Measurements from ENCODE around the gene MOB3B. TPM values are rescaled to one million over a fixed set of nuclear protein-coding genes. Genes with fewer than 3 reads are reported as not detected.

MOB3B gene
- polyA plus RNA-seq, 2 of the 4 experiments (the other 2 are of a cell fraction): 6.0 to 6.4 TPM

- ChIA-PET POLR2A (no interaction called here), CTCF (interaction anchor here (0.8 to 3.4 kb wide), 5 partner anchors 8 to 100 kb away, joined by 3 to 20 read pairs (median 3); partner anchors contain the start of gene MOB3B)
- TF ChIP-seq, protein P1, sequence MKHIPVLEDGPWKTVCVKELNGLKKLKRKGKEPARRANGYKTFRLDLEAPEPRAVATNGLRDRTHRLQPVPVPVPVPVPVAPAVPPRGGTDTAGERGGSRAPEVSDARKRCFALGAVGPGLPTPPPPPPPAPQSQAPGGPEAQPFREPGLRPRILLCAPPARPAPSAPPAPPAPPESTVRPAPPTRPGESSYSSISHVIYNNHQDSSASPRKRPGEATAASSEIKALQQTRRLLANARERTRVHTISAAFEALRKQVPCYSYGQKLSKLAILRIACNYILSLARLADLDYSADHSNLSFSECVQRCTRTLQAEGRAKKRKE (CRISPR knock-in tag; IDR thresholded peaks at IDR 0.05; ENCODE audit: low read depth): no peak
- TF ChIP-seq FOSL2 (IDR thresholded peaks at IDR 0.05): no peak
- TF ChIP-seq FOSL2 (CRISPR knock-in tag; IDR thresholded peaks at IDR 0.05): no peak
- no peak for TF ChIP-seq KDM1A (IDR thresholded peaks at IDR 0.05; ENCODE audit: low read depth)
- no peak for TF ChIP-seq CHD2 (IDR thresholded peaks at IDR 0.05; ENCODE audit: low read length, partially characterized antibody)
- TF ChIP-seq BHLHE40 (IDR thresholded peaks at IDR 0.05; ENCODE audit: low read depth, low read length): no peak
- Histone ChIP-seq H3K27ac (peak overlapping the region; percentile 55 to 74; a peak in 3 of 6 replicates), H3K4me2 (no peak overlapping the region), H3K4me3 (no peak overlapping the region), H3K9me3 (no peaks in the 10 kb centered on the region), H3K4me1 (peaks cover 59% of the 10 kb centered on the region)
- DNase-seq (ENCODE audit: low read depth in 1 of 2, low spot score in 1 of 2) (no peak), FAIRE-seq (no peak), ATAC-seq (no peak)
- WGBS (ENCODE audit: missing lambda C conversion rate): 56% methylated on average over 4 of the region's 4 CpGs
Measured at GRCh38 chr9:27429917-27430316, 99.7 kb downstream of the MOB3B start.

DNA sequence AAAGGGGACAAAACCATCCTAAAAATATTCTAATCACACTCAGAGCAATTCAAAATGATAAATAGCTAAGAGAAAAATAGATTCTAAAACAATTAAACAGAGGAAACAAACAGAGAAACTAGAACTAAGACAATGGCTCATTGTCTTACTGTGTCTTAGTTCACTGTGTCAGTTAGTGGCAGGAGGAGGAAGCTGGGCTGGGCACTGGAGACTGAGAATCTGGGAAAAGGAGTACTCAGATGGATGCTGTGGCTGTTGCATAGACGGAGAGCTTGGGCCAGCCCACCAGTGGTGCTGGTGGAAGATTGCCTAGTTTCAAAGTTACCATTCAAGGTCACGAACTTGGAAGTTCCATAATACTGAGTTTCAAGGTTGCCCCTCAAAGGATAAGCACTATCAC lies 100.2 kb downstream of the MOB3B start:
- H3K4me2 ChIP-seq: no peak overlapping the region
- POLR2A ChIA-PET: no interaction called here
- H3K4me1 ChIP-seq: peaks cover 63% of the 10 kb centered on the region
- WGBS (ENCODE audit: missing lambda C conversion rate): 58% methylated on average over 2 of the region's 2 CpGs
- no peak for DNase-seq (ENCODE audit: low read depth in 1 of 2, low spot score in 1 of 2)
- CTCF ChIA-PET: interaction anchor here (0.8 to 3.4 kb wide), 4 partner anchors 9 to 100 kb away, joined by 3 to 20 read pairs (median 4); partner anchors contain the start of gene MOB3B
- H3K4me3 ChIP-seq: no peak overlapping the region
- TF ChIP-seq MAZ (IDR thresholded peaks at IDR 0.05; ENCODE audit: borderline replicate concordance, low read depth, low read length) (no peak), NFE2L2 (conservative IDR thresholded peaks at IDR 0.05; ENCODE audit: low read length) (no peak)
- TF ChIP-seq, protein P2, sequence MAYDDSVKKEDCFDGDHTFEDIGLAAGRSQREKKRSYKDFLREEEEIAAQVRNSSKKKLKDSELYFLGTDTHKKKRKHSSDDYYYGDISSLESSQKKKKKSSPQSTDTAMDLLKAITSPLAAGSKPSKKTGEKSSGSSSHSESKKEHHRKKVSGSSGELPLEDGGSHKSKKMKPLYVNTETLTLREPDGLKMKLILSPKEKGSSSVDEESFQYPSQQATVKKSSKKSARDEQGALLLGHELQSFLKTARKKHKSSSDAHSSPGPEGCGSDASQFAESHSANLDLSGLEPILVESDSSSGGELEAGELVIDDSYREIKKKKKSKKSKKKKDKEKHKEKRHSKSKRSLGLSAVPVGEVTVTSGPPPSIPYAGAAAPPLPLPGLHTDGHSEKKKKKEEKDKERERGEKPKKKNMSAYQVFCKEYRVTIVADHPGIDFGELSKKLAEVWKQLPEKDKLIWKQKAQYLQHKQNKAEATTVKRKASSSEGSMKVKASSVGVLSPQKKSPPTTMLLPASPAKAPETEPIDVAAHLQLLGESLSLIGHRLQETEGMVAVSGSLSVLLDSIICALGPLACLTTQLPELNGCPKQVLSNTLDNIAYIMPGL (CRISPR knock-in tag; IDR thresholded peaks at IDR 0.05; ENCODE audit: borderline replicate concordance): no peak
- ATAC-seq: no peak
- FAIRE-seq: no peak
- H3K27ac ChIP-seq: peak overlapping the region; percentile 74 to 83; a peak in 4 of 6 replicates
- no peaks in the 10 kb centered on the region for H3K9me3 ChIP-seq

GRCh38 chr9:27428551-27428950 lies 101.1 kb downstream of the MOB3B start:
- 97% methylated on average over 1 of the region's 1 CpG for WGBS (ENCODE audit: missing lambda C conversion rate)

DNA sequence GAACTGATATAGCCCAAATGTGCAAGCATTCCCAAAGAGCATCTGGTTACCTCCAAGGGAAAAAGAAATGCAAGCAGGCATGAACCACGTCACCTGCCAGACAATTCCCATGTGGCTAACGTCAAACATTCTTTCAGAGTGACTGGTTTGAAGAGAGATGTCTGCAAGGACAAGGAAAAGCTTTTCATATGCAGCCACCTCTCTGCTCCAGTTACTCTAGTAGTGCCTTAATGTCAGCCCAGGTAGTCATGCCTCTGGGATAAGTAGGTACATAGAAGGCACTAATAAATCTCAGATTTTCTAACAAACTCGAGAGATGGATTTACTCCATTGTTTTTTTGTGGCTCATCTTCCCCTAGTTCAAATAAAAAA lies 102.4 kb downstream of the MOB3B start:
- DNase-seq (ENCODE audit: low read depth in 1 of 2, low spot score in 1 of 2): peak; percentile 46 to 86
- H3K9me3 ChIP-seq: no peaks in the 10 kb centered on the region
- POLR2A ChIA-PET: interaction anchor here (1.1 kb wide), 1 partner anchor 92 kb away, joined by 3 read pairs; no protein-coding TSS in a partner anchor
- 6% methylated on average over 3 of the region's 3 CpGs for WGBS (ENCODE audit: missing lambda C conversion rate)
- ATAC-seq: peak; percentile 82 to 87
- CTCF ChIA-PET: interaction anchor here (1.1 to 1.6 kb wide), 2 partner anchors 9 to 19 kb away, joined by 4 read pairs; no protein-coding TSS in a partner anchor
- peak; percentile 87 for FAIRE-seq
- no peak overlapping the region for H3K4me3 ChIP-seq
- H3K4me1 ChIP-seq: peaks cover 67% of the 10 kb centered on the region
- peak overlapping the region; percentile 74 to 83 for H3K27ac ChIP-seq
- H3K4me2 ChIP-seq: peak overlapping the region; percentile 68
- TF ChIP-seq, protein P3, sequence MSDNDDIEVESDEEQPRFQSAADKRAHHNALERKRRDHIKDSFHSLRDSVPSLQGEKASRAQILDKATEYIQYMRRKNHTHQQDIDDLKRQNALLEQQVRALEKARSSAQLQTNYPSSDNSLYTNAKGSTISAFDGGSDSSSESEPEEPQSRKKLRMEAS (IDR thresholded peaks at IDR 0.05): peak; percentile 55
- no peak for TF ChIP-seq HDAC2 (IDR thresholded peaks at IDR 0.05)
- TF ChIP-seq GATA3 (IDR thresholded peaks at IDR 0.05; ENCODE audit: borderline replicate concordance): peak; percentile 58; the same call in 1 of the 2 replicates
- no peak for TF ChIP-seq CEBPB (IDR thresholded peaks at IDR 0.05)
- TF ChIP-seq MAFK (IDR thresholded peaks at IDR 0.05; ENCODE audit: partially characterized antibody): peak; percentile 50
- TF ChIP-seq, protein P4, sequence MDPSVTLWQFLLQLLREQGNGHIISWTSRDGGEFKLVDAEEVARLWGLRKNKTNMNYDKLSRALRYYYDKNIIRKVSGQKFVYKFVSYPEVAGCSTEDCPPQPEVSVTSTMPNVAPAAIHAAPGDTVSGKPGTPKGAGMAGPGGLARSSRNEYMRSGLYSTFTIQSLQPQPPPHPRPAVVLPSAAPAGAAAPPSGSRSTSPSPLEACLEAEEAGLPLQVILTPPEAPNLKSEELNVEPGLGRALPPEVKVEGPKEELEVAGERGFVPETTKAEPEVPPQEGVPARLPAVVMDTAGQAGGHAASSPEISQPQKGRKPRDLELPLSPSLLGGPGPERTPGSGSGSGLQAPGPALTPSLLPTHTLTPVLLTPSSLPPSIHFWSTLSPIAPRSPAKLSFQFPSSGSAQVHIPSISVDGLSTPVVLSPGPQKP (IDR thresholded peaks at IDR 0.05; ENCODE audit: low read depth, low read length): no peak
- TF ChIP-seq ESRRA (IDR thresholded peaks at IDR 0.05; ENCODE audit: borderline replicate concordance, low read length): no peak
- no peak for TF ChIP-seq BCL3 (IDR thresholded peaks at IDR 0.05)
- peak; percentile 50; the same call in 1 of the 2 replicates for TF ChIP-seq EHF (CRISPR knock-in tag; IDR thresholded peaks at IDR 0.05)
- no peak for TF ChIP-seq PBX3 (IDR thresholded peaks at IDR 0.05)
- TF ChIP-seq MYC (IDR thresholded peaks at IDR 0.05; ENCODE audit: borderline replicate concordance, low read length): no peak
- TF ChIP-seq SMC3 (IDR thresholded peaks at IDR 0.05): 0 out of 3 replicates have a peak, but pooled peaks have one; percentile 6
- no peak for TF ChIP-seq HOXB13 (CRISPR knock-in tag; IDR thresholded peaks at IDR 0.05; ENCODE audit: low read depth)
- no peak for TF ChIP-seq JUN (IDR thresholded peaks at IDR 0.05)
- peak; percentile 57 for TF ChIP-seq JUNB (IDR thresholded peaks at IDR 0.05)

More at GRCh38 chr9:27428551-27428950, 101.1 kb downstream of the MOB3B start:
- TF ChIP-seq ZNF302 (CRISPR knock-in tag; IDR thresholded peaks at IDR 0.05) (no peak), MAZ (IDR thresholded peaks at IDR 0.05; ENCODE audit: borderline replicate concordance, low read depth, low read length) (no peak), ZC3H11A (IDR thresholded peaks at IDR 0.05) (no peak), EP300 (IDR thresholded peaks at IDR 0.05) (no peak), JUNB (IDR thresholded peaks at IDR 0.05) (no peak)
- ChIA-PET POLR2A (no interaction called here), CTCF (interaction anchor here (0.7 to 3.4 kb wide), 2 partner anchors 91 to 101 kb away, joined by 4 to 20 read pairs; partner anchors contain the start of gene MOB3B)
- Histone ChIP-seq H3K27ac (peak overlapping the region; percentile 74 to 83), H3K4me1 (peaks cover 66% of the 10 kb centered on the region), H3K4me2 (no peak overlapping the region; the same call in 2 of the 3 replicates), H3K4me3 (no peak overlapping the region), H3K9me3 (no peaks in the 10 kb centered on the region)
- ATAC-seq (no peak), DNase-seq (ENCODE audit: low read depth in 1 of 2, low spot score in 1 of 2) (no peak), FAIRE-seq (no peak)
